NCI-H146 (cell line): ENCODE results near the gene RCC1.
"Not testable (repeated sequence)": the region's sequence is repeated elsewhere in the genome, so short reads cannot be mapped to it uniquely, and the experiment has no call there.

ENCODE experiments used
- DNase-seq: peaks from one replicate; lab custom pipeline; 2025; lab: John Stamatoyannopoulos, UW

Gene RCC1

DNA sequence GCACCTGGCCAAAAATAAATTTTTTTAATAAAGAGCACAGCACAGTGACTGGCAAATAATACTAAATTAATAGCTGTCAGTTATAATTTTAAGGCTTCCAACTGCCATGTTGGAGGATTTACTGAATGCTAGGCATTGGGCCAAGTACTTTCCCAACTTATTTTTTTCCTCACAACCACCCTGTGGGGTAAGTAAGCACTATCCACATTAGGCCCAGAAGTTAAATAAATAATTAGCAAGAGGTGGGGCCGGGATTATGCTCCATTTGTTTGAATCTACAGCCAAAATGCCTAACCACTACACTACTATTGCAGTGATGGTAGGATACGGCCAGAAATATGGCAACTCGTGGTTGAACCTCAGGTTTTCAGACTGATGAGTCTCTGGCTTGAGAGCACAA, 42.5 kb downstream of the RCC1 start:
- no peak for DNase-seq

DNA sequence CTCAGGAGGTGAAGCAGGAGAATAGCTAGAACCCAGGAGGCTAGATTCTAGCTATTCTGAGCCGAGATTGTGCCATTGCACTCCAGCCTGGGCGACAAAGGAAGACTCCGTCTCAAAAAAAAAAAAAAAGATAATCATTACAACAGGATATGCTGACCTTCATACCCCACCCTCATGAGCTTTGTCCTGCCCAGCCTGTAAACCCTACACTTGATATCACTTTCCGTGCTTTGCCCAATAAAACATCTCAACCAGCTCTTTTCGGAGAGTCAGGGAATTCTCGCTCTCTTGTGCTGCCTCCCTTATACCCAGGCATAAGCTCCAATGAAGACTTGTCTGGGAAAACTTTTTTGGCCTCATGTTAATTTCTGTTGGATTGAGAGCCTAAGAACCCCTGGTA, 45.5 kb downstream of the RCC1 start:
- no peak for DNase-seq

DNA sequence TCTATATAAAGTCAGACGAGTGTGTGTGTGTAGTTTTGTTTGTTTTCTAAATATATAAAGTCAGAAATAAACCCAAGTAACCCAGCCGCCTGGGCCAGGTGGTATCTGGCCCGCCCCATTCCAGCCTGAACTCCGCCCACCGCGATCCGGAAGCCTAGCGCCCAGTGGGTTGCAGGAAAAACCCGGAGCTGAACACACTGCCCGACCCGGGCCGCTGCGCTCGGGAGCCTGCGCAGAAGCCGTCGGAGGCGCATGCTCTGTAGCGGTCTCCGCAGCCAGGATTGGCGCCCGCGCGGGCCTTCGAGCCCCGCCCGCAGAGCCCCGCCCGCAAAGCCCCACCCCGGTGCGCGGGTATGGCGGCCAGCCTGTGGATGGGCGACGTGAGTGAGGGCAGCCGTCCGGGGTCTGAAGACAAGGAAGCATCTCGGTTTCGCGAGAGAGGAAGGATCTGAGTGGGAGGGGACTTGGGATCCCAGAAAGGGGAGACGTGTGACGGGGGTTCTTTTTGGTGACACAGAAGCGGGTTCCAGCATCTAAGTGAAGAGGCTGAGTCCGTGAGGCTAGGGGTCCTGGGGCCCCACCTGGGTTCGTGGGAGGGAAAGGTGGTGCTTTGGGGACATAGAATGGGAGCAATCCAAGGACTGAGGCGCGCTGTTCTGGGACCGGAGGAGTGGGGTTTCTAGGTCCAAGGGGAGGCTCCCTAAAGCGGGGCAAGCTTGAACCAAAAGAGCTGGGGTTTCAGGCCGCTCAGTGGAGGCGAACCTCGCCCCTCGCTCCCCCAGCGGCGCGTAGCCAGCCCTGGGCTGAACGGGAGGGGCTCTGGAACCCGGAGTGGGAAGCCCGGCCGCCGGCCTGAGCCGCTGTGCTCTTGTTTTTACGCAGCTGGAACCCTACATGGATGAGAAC, 47.2 kb downstream of the RCC1 start, which contains the start of gene TRNAU1AP:
Gene TRNAU1AP (plus strand): TSS at position 328 of the 906 bp plus-strand sequence. CDS start 26 bp downstream, at position 354.
- peak; percentile 94 for DNase-seq

DNA sequence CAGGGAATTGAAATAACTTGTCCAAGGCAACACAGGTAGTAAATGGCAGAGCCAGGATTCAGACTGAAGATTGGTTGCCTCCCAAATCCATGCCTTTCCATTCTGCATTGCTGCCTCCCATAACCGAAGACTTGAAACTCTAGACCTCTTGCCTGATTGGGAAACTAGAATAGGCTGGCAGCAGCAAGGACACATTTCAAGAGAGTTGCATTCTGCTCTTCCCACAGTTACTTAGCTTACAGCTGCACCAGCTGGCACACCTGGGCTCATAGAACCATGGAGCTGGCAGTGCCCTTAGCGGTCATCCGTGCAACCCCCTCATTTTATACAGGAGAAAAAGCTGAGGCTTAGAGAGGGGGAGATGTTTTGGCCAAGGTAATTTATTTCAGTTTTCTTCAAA, 55.0 kb downstream of the RCC1 start:
- DNase-seq = no peak

DNA sequence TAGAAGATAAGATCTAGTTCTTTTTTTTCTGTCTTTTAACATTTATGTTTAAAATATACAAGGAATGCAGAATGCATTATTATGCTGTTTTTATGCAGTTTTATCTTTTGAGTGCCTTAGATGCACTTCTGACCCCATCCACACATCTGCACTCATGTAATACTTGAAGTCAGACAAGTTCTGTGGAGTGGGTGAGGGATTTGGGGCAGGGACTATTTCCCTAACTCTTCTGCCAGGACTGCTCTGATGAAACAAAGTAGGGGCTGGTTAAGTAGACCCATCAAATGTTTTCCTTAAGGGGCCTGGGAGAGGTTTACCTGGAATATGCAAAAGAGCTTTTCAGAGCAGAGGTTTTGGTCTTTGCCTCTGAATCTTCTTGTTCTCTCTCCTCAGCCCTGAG, 58.5 kb downstream of the RCC1 start:
- no peak for DNase-seq

DNA sequence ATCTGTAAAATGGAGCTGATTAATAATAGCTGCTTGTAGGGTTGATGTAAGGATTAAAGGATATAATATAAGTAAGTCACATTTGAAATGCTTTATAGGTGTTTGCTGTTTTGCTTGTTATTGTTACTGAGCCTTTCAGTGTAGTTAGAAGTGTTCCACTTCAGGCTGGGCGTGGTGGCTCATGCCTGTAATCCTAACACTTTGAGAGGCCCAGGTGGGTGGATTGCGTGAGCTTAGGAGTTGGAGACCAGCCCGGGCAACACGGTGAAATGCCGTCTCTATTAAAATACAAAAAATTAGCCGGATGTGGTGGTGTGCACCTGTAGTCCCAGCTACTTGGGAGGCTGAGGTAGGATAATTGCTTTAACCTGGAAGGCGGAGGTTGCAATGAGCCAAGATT, 59.2 kb downstream of the RCC1 start:
- no peak for DNase-seq

DNA sequence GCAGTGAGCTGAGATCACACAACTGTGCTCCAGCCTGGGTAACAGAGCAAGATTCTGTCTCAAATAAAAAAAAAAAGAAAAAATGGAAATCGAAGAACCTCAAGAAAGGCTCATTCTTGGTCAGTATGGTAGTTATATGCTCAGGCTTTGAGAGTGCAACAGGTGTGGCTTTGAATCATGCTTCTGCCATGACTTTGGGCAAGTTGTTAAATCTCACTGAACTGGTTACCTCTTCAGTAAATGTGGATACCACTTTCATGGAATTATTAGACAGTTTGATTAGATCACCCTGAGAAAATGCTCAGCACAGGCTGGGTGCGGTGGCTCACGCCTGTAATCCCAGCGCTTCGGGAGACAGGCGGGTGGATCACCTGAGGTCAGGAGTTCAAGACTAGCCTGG, 59.9 kb downstream of the RCC1 start:
- DNase-seq = no peak

DNA sequence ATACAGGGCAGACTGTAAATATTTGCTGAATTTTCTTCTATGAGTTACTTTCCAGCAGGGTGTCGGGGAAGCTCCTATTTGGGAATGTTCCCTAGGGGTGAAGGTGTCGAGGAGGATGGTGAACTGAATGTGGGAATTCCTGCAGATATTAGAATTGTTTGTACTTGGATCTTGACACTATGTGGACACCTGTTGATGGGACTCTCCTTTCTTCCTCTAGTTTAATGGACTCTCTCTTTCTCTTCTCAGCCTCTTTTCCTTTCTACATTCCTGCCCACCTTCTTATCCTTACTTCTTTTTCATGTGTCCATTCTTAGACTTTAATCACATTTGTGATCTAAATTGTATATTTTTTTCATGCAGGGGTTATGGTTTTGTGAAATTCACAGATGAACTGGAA, 61.1 kb downstream of the RCC1 start:
- DNase-seq = no peak

DNA sequence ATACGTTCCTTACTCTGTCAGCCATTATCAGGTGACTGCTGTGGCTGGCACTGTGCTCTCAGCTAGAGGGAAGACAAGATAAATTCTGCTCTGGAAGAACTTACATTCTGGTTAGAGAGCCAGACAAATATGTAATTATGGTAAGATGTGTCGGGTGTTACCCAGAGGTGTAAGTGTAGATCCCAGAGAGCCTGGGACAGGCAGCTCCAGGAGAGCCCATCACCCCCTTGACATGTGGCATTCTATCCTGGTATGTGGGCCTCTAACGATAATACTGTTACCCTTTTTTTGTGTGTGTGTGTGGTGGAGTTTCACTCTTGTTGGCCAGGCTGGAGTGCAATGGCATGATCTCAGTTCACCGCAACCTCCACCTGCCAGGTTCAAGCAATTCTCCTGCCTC, 66.1 kb downstream of the RCC1 start:
- no peak for DNase-seq

DNA sequence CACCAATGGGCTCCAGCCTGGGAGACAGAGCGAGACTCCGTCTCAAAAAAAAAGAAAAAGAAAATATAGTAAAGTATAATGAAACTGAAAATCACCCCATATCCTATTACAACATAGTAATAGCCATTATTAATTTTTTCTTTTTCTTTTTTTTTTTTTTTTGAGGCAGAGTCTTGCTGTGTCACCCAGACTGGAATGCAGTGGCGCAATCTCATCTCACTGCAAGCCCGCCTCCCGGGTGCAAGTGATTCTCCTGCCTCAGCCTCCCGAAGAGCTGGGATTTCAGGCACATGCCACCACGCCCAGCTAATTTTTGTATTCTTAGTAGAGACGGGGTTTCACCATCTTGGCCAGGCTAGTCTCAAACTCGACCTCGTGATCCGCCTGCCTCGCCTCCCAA, 67.0 kb downstream of the RCC1 start:
- DNase-seq = not testable (repeated sequence)

DNA sequence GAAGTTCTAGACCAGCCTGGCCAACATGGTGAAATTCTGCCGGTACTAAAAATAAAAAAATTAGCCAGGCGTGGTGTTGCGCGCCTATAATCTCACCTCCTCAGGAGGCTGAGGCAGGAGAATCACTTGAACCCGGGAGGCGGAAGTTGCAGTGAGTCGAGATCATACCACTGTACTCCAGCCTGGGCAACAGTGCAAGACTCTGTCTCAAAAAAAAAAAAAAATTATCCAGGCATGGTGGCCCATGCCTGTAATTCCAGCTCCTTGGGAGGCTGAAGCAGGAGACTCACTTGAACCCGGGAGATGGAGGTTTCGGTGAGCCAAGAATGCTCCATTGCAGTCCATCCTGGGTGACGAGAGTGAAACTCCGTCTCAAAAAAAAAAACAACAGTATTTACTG, 67.7 kb downstream of the RCC1 start:
- no peak for DNase-seq

DNA sequence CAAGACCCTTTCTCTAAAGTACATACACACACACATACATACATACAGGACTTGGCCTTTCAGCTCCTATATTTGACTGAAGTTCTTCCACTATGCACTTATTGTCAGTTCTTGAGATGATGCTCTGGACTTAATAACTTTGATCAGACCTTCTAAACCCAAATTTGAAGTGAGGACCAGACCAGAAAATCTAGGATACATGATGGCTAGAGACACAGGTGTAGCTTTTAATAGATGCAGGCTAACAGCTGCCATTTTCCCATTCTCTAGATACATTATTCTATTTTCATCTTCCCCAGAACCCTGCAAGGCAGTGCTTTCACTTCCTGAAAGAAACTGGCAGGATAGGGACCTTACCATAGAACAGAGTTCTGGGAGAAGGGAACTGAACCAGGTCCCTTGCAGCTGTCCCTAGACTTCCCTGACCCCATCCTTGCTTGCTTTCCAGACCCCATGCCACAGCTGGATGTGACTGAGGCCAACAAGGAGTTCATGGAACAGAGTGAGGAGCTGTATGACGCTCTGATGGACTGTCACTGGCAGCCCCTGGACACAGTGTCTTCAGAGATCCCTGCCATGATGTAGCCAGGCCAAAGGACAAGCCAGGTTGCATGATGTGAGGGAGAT, 71.3 kb downstream of the RCC1 start:
- no peak for DNase-seq

DNA sequence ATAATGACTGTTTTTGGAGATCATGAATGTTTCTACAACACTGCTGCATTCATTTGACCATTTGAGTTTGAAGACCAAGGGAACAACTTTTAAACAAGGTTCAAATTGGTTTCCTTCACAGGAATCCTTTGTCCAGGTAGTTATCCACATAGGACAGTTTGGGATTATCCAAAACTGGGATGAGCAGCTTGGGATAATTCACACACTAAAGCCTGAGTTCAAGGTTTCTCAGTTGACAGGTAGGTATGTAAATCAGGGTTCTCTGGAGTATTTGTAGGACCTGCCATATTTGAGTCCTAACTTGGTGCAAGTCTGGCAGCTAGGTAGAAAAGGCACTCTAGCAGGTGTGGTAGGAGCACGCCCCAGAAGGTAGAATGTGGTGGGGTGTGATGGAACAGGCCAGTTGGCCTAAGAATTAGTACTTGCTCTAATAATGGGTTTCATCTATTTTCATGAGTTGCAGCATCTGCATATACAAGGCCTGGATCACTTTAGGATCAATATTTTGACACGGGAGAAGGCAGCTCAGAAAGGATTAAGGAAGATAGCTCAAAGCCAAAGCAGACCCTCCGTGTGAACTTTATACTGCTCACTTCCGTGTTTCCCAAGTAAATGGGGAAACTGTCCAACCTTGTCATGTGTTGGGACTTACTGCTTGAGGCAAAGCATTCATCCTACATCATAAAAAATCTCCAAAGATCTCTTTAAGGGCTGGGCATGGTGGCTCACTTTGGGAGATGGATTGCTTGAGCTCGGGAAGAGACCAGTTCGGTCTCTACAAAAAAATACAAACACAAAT, 72.1 kb downstream of the RCC1 start:
- DNase-seq = no peak

DNA sequence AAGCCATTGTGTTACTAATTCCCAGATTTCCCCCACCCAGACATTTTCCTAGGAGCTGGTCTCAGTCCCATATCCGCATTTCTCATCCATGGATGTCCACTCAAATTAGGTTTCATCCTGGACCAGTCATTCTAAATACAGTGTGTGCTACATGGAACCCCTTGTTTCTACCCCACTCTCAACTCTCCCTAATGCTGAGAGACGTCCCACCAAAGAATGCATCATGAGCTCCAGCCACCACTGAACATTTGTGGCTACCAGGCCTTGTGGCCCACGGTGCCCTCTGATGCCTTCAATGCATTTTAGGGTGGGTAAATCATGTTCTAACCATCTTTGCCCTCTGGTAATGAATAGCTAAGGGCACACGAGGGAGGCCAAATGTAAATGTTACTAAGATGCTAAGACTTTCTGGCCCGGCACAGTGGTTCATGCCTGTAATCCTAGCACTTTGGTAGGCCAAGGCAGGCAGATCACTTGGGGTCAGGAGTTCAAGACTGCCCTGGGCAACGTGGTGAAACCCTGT, 72.9 kb downstream of the RCC1 start:
- no peak for DNase-seq

DNA sequence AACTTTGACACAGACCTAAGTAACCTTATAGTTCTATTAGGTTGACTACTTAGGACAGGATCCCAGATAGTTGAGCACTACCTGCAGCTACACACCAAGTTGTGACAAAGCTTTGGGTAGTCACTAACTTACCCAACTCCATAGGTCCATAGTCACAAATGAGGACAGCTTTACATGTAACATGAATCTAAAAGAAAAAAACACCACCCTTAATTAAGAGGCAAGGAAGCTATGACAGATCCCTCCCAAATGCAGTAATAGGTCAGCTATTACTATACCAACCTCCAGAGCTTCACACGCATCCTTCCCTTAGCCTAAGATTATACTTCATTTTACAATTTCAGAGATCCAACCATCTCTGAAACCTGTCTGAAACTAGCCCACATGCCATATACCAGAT, 73.6 kb downstream of the RCC1 start:
- no peak for DNase-seq

DNA sequence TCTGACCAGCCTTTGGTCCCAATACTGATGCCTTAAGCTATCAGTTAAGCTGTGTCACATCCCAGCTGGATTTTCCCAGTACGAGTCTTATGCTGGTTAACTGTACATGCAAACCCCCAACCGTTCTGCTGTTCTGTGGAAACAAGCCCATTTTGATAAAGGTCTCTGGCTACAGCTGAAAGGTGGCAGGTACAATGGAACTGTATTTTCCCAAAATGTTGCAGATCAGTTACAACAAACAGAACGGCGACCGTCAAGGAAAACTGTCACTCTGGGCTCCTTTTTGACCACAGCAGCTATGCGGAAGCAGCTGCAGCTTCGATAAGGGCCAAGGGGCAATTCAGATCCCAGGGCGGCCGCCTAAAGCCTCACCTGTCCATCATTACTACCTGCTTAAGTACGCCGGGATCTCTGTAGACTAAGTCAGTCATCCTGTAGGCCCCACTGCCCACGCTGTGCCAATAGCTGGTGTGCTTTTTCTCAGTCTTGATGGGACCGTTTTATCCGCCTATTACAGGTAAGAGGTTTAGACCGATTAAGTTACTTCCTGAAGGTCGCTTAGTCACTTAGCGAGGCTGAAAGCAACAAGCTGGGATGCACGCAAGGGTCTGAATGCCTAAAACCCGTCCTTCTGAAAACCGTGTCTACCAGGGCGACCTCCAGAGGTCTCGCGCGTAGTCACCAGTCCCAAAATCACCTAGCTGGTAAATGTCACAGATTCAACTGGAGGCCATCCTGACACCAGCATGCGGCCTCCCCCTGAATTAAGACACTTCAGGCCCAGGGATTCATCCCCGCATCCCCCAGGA, 75.1 kb downstream of the RCC1 start:
- DNase-seq = peak; percentile 57

DNA sequence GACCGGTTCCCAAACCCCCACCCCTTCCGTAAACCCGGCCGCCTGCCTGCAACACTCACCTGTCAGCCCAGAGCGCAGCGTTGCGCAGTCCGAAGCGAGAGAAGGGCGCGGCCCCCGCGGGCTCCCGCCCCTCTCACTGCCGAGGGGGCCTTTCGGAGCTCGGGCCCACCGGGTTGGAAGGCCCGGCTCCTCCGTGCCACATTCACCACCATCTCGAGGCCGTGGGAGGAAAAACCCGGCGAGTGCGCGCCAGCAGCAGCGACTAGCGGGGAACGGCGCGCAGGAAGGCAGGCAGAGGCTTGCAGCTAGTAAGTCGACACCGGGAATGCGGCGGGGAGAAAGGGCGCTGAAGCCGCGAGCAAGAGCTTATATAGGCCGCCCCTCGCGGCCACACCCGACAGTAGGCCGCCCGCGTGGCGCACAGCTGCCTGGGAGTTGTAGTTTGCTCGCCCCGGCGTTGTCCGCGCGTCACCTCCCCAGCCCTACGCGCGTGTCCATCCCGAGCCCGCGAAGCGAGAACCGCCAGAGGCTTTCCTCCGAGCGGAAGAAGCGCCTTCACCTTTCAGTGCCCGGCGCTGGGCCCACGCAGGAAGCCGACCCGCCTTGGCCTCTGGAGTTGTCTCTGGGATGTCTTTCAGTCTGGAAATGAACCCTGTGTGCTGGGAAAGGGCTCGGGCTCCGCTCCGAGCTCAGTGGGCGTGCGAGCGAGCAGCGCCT, 75.8 kb downstream of the RCC1 start:
- DNase-seq = peak; percentile 93

DNA sequence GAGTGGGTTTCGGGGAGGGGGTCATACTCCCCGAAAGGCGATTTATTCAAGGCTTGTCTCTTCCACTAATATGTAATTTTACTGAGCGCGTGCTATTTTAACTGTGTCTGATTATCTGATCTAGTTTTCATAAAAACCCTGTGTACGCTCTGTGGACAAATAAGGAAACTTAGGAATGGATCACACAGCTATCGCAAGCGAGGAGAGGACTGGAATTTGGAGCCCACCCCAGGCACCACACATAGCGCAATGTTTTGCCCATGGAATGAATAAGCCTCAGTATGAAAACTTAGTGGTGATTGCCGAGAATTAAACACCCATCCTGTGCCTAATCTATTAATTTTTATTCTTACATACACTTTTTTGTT, 76.4 kb downstream of the RCC1 start:
- peak; percentile 42 for DNase-seq

DNA sequence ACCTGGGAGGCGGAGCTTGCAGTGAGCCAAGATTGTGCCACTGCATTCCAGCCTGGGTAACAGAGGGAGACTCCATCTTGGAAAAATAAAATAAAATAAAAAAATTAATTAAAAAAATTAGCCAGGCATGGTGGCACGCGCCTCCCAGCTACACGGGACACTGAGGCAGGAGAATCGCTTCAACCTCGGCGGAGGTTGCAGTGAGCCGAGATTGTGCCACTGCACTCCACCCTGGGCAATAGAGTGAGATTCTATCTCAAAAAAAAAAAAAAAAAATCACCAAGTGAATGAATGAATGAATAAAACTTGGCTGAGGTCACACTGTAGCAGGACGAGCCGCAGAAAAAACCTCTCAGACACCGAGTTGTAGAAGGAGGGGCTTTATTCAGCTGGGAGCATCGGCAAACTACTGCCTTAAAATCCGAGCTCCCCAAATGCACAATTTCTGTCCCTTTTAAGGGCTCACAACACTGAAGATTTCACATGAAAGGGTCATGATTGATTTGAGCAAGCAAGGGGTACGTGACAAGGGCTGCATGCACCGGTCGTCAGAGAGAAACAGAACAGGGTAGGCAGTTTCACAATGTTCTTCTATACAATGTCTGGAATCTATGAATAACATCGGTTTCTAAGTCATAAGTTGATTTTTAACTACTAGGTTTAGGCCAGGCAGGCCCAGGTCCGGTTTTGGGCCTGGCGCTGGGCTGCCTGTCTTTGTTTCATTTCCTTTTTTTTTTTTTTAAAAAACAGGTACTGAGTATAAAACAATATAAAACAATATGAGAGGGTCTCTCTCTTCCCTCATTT, 80.9 kb downstream of the RCC1 start:
- DNase-seq = not testable (repeated sequence)
